GM23338 (cell line): Measurements from ENCODE around the gene ARFGEF2. TPM values are rescaled to one million over a fixed set of nuclear protein-coding genes. Genes with fewer than 3 reads are reported as not detected.
"Not testable (repeated sequence)": the region's sequence is repeated elsewhere in the genome, so short reads cannot be mapped to it uniquely, and the experiment has no call there.

Experiments used
- ATAC-seq: fragments of 200-7000 bp; cut with Tn5 transposase; 3 replicates; pipeline ENCODE4 v1.9.1; 2020
- DNase-seq: peaks from one replicate; pipeline ENCODE4 v3.0.0-alpha.2; 2015; ENCODE audit warnings: low spot score
- H2AFZ ChIP-seq: fragments of 200-600 bp; sonication (generic); 2 replicates; pipeline ENCODE4 v1.8.0; 2016; ENCODE audit warnings: antibody characterized with exemption, mild to moderate bottlenecking, moderate library complexity
- H3F3A ChIP-seq: fragments of 200-600 bp; sonication (generic); replicated peaks from 2 replicates; pipeline ENCODE4 v1.8.0; 2017; ENCODE audit warnings: antibody characterized with exemption, mixed run types, low read depth
- H3K27ac ChIP-seq: fragments of 200-600 bp; sonication (generic); 2 replicates; pipeline ENCODE4 v1.6.1; 2016; ENCODE audit warnings: low read depth
- H3K27me3 ChIP-seq: fragments of 200-600 bp; sonication (generic); 2 replicates; pipeline ENCODE4 v1.8.0; 2016; ENCODE audit warnings: mild to moderate bottlenecking, mixed run types, moderate library complexity; ENCODE audit not compliant: insufficient read depth
- H3K36me3 ChIP-seq: fragments of 200-600 bp; sonication (generic); 2 replicates; pipeline ENCODE4 v1.8.0; 2016; ENCODE audit warnings: mild to moderate bottlenecking; ENCODE audit not compliant: insufficient read depth
- H3K4me1 ChIP-seq: fragments of 200-600 bp; sonication (generic); 2 replicates; pipeline ENCODE4 v1.8.0; 2016; ENCODE audit warnings: mild to moderate bottlenecking, moderate library complexity; ENCODE audit not compliant: insufficient read depth
- H3K4me2 ChIP-seq: fragments of 200-600 bp; sonication (generic); 2 replicates; pipeline ENCODE4 v1.7.1; 2017; ENCODE audit warnings: mixed run types
- H3K4me3 ChIP-seq: fragments of 200-600 bp; sonication (generic); 2 replicates; pipeline ENCODE4 v1.6.1; 2016; ENCODE audit warnings: mixed run types
- H3K79me2 ChIP-seq: fragments of 200-600 bp; sonication (generic); replicated peaks from 2 replicates; pipeline ENCODE4 v1.8.0; 2017; ENCODE audit warnings: mild to moderate bottlenecking; ENCODE audit not compliant: insufficient read depth
- H3K9me2 ChIP-seq: fragments of 200-600 bp; sonication (generic); 2 replicates; pipeline ENCODE4 v1.8.0; 2017; ENCODE audit not compliant: insufficient read depth
- H4K20me1 ChIP-seq: fragments of 200-600 bp; sonication (generic); replicated peaks from 2 replicates; pipeline ENCODE4 v1.8.0; 2017; ENCODE audit warnings: mild to moderate bottlenecking; ENCODE audit not compliant: insufficient read depth
- H3K27ac Mint-ChIP-seq: 2 replicates; pipeline ENCODE4 v1.8.0; 2020; ENCODE audit warnings: inconsistent platforms, mild to moderate bottlenecking, moderate library complexity, mixed read lengths
- H3K27me3 Mint-ChIP-seq: 3 replicates; pipeline ENCODE4 v1.8.0; 2022; ENCODE audit warnings: low read depth, mild to moderate bottlenecking, moderate library complexity, mixed read lengths, inconsistent platforms; ENCODE audit not compliant: insufficient read depth, poor library complexity
- H3K36me3 Mint-ChIP-seq: 3 replicates; pipeline ENCODE4 v1.8.0; 2021; ENCODE audit warnings: low read depth, mild to moderate bottlenecking, inconsistent platforms, moderate library complexity, mixed read lengths
- H3K4me1 Mint-ChIP-seq: 3 replicates; pipeline ENCODE4 v1.8.0; 2020; ENCODE audit warnings: mild to moderate bottlenecking, inconsistent platforms, mixed read lengths
- H3K4me3 Mint-ChIP-seq: 3 replicates; pipeline ENCODE4 v1.8.0; 2021; ENCODE audit warnings: moderate library complexity, mild to moderate bottlenecking, inconsistent platforms, mixed read lengths
- H3K9me3 Mint-ChIP-seq: 3 replicates; pipeline ENCODE4 v1.8.0; 2020; ENCODE audit warnings: moderate library complexity, mild to moderate bottlenecking, inconsistent platforms, mixed read lengths
- ETS1 ChIP-seq: IDR thresholded peaks from 2 replicates; pipeline ENCODE4 v1.6.1; 2016; ENCODE audit warnings: antibody characterized with exemption
- JUNB ChIP-seq: IDR thresholded peaks from one replicate; pipeline ENCODE4 v1.6.1; 2016; ENCODE audit warnings: antibody characterized with exemption; ENCODE audit not compliant: unreplicated experiment
- polyA plus RNA-seq: library from polyadenylated mRNA; unstranded; fragments of >200 nt; fragmentation: Nextera tagmentation; extraction: Ambion mirVana; gene quantifications from 2 replicates; pipeline ENCODE4 v1.2.1, GENCODE V29; 2016
- total RNA-seq: library from RNA; depleted of rRNA; stranded (reverse); fragments of >200 nt; shearing (Covaris generic); gene quantifications from 2 replicates; pipeline ENCODE4 v1.2.3, GENCODE V29; 2014
- TF ChIP-seq, protein P1 (sequence below): fragments of 250-450 bp; sonication (Bioruptor Pico); IDR thresholded peaks from 2 replicates; pipeline ENCODE4 v1.5.0; 2020; ENCODE audit warnings: mild to moderate bottlenecking, moderate library complexity

Gene ARFGEF2
- total and polyA plus RNA-seq, 2 experiments from 2014 or later, result 7.2 to 25.5 TPM

- TF ChIP-seq, protein P1, sequence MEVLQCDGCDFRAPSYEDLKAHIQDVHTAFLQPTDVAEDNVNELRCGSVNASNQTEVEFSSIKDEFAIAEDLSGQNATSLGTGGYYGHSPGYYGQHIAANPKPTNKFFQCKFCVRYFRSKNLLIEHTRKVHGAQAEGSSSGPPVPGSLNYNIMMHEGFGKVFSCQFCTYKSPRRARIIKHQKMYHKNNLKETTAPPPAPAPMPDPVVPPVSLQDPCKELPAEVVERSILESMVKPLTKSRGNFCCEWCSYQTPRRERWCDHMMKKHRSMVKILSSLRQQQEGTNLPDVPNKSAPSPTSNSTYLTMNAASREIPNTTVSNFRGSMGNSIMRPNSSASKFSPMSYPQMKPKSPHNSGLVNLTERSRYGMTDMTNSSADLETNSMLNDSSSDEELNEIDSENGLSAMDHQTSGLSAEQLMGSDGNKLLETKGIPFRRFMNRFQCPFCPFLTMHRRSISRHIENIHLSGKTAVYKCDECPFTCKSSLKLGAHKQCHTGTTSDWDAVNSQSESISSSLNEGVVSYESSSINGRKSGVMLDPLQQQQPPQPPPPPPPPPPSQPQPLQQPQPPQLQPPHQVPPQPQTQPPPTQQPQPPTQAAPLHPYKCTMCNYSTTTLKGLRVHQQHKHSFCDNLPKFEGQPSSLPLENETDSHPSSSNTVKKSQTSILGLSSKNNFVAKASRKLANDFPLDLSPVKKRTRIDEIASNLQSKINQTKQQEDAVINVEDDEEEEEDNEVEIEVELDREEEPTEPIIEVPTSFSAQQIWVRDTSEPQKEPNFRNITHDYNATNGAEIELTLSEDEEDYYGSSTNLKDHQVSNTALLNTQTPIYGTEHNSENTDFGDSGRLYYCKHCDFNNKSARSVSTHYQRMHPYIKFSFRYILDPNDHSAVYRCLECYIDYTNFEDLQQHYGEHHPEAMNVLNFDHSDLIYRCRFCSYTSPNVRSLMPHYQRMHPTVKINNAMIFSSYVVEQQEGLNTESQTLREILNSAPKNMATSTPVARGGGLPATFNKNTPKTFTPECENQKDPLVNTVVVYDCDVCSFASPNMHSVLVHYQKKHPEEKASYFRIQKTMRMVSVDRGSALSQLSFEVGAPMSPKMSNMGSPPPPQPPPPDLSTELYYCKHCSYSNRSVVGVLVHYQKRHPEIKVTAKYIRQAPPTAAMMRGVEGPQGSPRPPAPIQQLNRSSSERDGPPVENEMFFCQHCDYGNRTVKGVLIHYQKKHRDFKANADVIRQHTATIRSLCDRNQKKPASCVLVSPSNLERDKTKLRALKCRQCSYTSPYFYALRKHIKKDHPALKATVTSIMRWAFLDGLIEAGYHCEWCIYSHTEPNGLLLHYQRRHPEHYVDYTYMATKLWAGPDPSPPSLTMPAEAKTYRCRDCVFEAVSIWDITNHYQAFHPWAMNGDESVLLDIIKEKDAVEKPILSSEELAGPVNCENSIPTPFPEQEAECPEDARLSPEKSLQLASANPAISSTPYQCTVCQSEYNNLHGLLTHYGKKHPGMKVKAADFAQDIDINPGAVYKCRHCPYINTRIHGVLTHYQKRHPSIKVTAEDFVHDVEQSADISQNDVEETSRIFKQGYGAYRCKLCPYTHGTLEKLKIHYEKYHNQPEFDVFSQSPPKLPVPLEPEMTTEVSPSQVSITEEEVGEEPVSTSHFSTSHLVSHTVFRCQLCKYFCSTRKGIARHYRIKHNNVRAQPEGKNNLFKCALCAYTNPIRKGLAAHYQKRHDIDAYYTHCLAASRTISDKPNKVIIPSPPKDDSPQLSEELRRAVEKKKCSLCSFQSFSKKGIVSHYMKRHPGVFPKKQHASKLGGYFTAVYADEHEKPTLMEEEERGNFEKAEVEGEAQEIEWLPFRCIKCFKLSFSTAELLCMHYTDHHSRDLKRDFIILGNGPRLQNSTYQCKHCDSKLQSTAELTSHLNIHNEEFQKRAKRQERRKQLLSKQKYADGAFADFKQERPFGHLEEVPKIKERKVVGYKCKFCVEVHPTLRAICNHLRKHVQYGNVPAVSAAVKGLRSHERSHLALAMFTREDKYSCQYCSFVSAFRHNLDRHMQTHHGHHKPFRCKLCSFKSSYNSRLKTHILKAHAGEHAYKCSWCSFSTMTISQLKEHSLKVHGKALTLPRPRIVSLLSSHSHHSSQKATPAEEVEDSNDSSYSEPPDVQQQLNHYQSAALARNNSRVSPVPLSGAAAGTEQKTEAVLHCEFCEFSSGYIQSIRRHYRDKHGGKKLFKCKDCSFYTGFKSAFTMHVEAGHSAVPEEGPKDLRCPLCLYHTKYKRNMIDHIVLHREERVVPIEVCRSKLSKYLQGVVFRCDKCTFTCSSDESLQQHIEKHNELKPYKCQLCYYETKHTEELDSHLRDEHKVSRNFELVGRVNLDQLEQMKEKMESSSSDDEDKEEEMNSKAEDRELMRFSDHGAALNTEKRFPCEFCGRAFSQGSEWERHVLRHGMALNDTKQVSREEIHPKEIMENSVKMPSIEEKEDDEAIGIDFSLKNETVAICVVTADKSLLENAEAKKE (CRISPR knock-in tag), result no peak
- no peak for TF ChIP-seq JUNB
- no peak for TF ChIP-seq ETS1
Measured at GRCh38 chr20:48886811-48887210, 34.7 kb upstream of the ARFGEF2 start (continued).

- H3K4me3 Mint-ChIP-seq, H4K20me1 ChIP-seq, H3K4me2 ChIP-seq, H3K36me3 Mint-ChIP-seq, H3F3A ChIP-seq, H3K79me2 ChIP-seq, ATAC-seq, H3K4me1 ChIP-seq, H3K36me3 ChIP-seq, H3K27me3 ChIP-seq, H3K9me3 Mint-ChIP-seq, H3K27ac Mint-ChIP-seq, H3K27ac ChIP-seq, H2AFZ ChIP-seq, DNase-seq, H3K9me2 ChIP-seq, H3K27me3 Mint-ChIP-seq, H3K4me1 Mint-ChIP-seq, H3K4me3 ChIP-seq: not testable (repeated sequence)
Measured at GRCh38 chr20:48888517-48888916, 33.0 kb upstream of the ARFGEF2 start.
